Nephron progenitor cell (in vitro differentiated cells): ENCODE results near the gene JMJD1C.

Experiments
- DNase-seq: peaks from one replicate; pipeline ENCODE4 v3.0.0; 2021
- H3K27ac Mint-ChIP-seq: 2 replicates; pipeline ENCODE4 v1.8.0; 2021; ENCODE audit warnings: mild to moderate bottlenecking, moderate library complexity, mixed read lengths
- H3K27me3 Mint-ChIP-seq: 2 replicates; pipeline ENCODE4 v1.8.0; 2021; ENCODE audit warnings: mild to moderate bottlenecking, low read depth, mixed read lengths; ENCODE audit not compliant: poor library complexity
- H3K36me3 Mint-ChIP-seq: 2 replicates; pipeline ENCODE4 v1.8.0; 2021; ENCODE audit warnings: low read depth, mixed read lengths
- H3K4me1 Mint-ChIP-seq: 2 replicates; pipeline ENCODE4 v1.8.0; 2021; ENCODE audit warnings: mixed read lengths
- H3K4me3 Mint-ChIP-seq: 2 replicates; pipeline ENCODE4 v1.8.0; 2021; ENCODE audit warnings: mild to moderate bottlenecking, moderate library complexity, mixed read lengths
- H3K9me3 Mint-ChIP-seq: 2 replicates; pipeline ENCODE4 v1.8.0; 2021; ENCODE audit warnings: mild to moderate bottlenecking, moderate library complexity, mixed read lengths
- TF ChIP-seq, protein P1 (sequence below): fragments of 200-600 bp; sonication (generic); IDR thresholded peaks from 2 replicates; pipeline ENCODE4 v1.5.0; 2021; ENCODE audit warnings: antibody characterized with exemption

The JMJD1C gene

DNA sequence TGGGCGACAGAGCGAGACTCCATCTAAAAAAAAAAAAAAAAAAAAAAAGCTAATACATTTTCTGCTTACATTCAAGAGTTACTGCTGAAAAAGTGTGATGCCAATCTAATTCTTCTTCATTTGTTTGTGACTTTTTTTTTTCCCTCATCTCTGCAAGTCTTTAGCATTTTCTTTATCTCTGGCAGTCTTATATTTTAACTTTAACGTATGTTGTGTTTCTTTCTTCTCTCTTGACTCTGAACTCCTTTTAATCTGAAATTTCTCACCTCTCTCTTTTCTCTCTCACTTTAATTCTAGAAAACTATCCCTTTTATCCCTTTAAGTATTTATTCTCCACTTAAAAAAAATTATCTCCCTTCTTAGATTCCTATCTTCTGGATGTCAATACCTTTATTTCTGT lies 146.5 kb downstream of the JMJD1C start:
- H3K4me3 Mint-ChIP-seq, result no peak overlapping the region
- no peaks in the 10 kb centered on the region for H3K27me3 Mint-ChIP-seq
- no peak for DNase-seq
- peaks cover 55% of the 10 kb centered on the region for H3K36me3 Mint-ChIP-seq
- H3K27ac Mint-ChIP-seq, result peak overlapping the region; percentile 3
- no peaks in the 10 kb centered on the region for H3K9me3 Mint-ChIP-seq
- TF ChIP-seq, protein P1, sequence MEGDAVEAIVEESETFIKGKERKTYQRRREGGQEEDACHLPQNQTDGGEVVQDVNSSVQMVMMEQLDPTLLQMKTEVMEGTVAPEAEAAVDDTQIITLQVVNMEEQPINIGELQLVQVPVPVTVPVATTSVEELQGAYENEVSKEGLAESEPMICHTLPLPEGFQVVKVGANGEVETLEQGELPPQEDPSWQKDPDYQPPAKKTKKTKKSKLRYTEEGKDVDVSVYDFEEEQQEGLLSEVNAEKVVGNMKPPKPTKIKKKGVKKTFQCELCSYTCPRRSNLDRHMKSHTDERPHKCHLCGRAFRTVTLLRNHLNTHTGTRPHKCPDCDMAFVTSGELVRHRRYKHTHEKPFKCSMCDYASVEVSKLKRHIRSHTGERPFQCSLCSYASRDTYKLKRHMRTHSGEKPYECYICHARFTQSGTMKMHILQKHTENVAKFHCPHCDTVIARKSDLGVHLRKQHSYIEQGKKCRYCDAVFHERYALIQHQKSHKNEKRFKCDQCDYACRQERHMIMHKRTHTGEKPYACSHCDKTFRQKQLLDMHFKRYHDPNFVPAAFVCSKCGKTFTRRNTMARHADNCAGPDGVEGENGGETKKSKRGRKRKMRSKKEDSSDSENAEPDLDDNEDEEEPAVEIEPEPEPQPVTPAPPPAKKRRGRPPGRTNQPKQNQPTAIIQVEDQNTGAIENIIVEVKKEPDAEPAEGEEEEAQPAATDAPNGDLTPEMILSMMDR, result no peak
- H3K4me1 Mint-ChIP-seq, result peaks cover 10% of the 10 kb centered on the region

GRCh38 chr10:63318491-63318890 lies 147.3 kb downstream of the JMJD1C start:
- Mint-ChIP-seq H3K27ac (peak overlapping the region; percentile 49), H3K9me3 (no peaks in the 10 kb centered on the region), H3K4me1 (peaks cover 9% of the 10 kb centered on the region), H3K36me3 (peaks cover 61% of the 10 kb centered on the region), H3K27me3 (no peaks in the 10 kb centered on the region), H3K4me3 (no peak overlapping the region)
- TF ChIP-seq, protein P1, result no peak
- DNase-seq, result no peak

- no peak for DNase-seq
- H3K4me1 Mint-ChIP-seq, result peaks cover 1% of the 10 kb centered on the region
- peaks cover 44% of the 10 kb centered on the region for H3K36me3 Mint-ChIP-seq
- no peaks in the 10 kb centered on the region for H3K27me3 Mint-ChIP-seq
- TF ChIP-seq, protein P1, result no peak
- no peak overlapping the region for H3K4me3 Mint-ChIP-seq
- peak overlapping the region; percentile 18 for H3K27ac Mint-ChIP-seq
- H3K9me3 Mint-ChIP-seq, result no peaks in the 10 kb centered on the region
These were observed 151.8 kb downstream of the JMJD1C start for GRCh38 chr10:63314020-63314419.

DNA sequence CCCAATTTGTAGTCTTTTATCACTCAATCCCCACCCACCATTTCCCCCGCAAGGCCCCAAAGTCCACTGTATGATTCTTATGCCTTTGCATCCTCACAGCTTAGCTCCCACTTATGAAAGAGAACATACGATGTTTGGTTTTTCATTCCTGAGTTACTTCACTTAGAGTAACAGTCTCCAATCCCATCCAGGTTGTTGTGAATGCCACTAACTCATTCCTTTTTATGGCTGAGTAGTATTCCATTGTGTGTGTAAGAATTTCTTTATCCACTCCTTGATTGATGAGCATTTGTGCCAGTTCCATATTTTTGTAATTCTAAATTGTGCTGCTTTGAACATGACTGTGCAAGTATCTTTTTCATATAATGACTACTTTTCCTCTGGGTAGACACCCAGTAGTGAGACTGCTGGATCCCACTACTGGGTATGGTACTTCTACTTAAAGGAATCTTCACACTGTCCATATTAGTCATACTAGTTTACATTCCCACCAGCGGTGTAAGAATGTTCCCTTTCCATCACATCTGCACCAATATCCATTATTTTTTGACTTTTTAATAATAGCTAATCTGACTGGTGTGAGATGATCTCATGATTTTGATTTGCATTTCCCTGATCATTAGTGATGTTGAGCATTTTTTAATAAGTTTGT lies 152.6 kb downstream of the JMJD1C start:
- no peak for DNase-seq
- no peak overlapping the region for H3K4me3 Mint-ChIP-seq
- H3K36me3 Mint-ChIP-seq, result peaks cover 39% of the 10 kb centered on the region
- TF ChIP-seq, protein P1, result no peak
- H3K27ac Mint-ChIP-seq, result peak overlapping the region; percentile 18
- H3K4me1 Mint-ChIP-seq, result peaks cover 5% of the 10 kb centered on the region
- H3K9me3 Mint-ChIP-seq, result no peaks in the 10 kb centered on the region
- no peaks in the 10 kb centered on the region for H3K27me3 Mint-ChIP-seq

DNA sequence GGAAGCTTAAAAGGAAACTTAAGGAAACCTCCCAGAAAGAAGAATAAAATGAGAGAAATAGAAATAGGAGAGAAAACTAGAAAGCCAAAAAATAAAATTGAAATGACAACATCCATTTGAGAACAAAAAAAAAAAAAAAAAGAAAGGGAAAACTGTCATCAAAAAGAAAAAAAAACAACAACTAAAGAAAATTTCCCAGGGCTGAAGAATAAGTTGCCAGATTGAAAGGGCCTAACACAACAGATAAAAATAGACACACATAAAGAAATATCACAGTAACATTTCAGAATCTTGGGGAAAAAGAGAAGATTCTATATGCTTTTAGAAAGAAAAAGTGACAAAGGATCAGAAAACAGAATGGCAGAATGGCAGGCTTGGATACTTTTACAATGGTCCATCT lies 157.1 kb downstream of the JMJD1C start:
- DNase-seq, result no peak
- no peaks in the 10 kb centered on the region for H3K9me3 Mint-ChIP-seq
- TF ChIP-seq, protein P1, result no peak
- H3K4me3 Mint-ChIP-seq, result no peak overlapping the region
- peak overlapping the region; percentile 60 for H3K27ac Mint-ChIP-seq
- H3K36me3 Mint-ChIP-seq, result peaks cover 31% of the 10 kb centered on the region
- no peaks in the 10 kb centered on the region for H3K27me3 Mint-ChIP-seq
- peaks cover 5% of the 10 kb centered on the region for H3K4me1 Mint-ChIP-seq

DNA sequence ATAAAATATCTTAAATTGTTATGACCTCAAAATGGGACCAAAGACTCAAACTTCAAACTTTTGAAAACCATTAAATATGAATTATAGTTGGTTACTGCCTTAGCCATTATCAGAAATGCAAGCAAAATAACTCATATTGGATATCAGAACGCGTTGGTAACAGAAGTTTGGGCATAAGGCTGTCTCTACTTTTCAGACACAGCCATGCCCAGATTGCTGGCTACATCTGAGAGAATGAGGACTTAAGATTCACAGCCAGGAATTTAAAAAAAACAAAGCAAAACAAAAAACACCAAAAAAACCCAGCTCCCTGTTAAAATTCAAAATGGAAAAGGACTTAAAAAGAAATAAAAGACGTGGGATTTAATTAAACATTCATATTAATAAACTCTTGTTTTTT lies 161.6 kb downstream of the JMJD1C start:
- no peaks in the 10 kb centered on the region for H3K27me3 Mint-ChIP-seq
- no peak overlapping the region for H3K4me3 Mint-ChIP-seq
- no peak for DNase-seq
- peaks cover 19% of the 10 kb centered on the region for H3K4me1 Mint-ChIP-seq
- no peaks in the 10 kb centered on the region for H3K9me3 Mint-ChIP-seq
- H3K36me3 Mint-ChIP-seq, result peaks cover 21% of the 10 kb centered on the region
- no peak overlapping the region for H3K27ac Mint-ChIP-seq
- TF ChIP-seq, protein P1, result no peak
